Activated CD4-positive, alpha-beta T cell treated with anti-CD3 and anti-CD28 coated beads for 24 hours (primary cell): ENCODE data around the gene SPDYC.
A peak's percentile ranks its signal among the peaks of the same experiment; 100 is the strongest.
"Not testable (repeated sequence)": the region's sequence is repeated elsewhere in the genome, so short reads cannot be mapped to it uniquely, and the experiment has no call there.

ENCODE experiments used
- DNase-seq, 2 donors: peaks; one replicate each; pipeline ENCODE4 v3.0.0-alpha.2; 2020; ENCODE audit warnings: low read depth in 2 of 2

SPDYC gene

GRCh38 chr11:65134240-65134951 lies 35.6 kb upstream of the SPDYC start, which contains the start of gene SYVN1:
Gene SYVN1, minus strand, starts transcription at chr11:65134519. Its CDS starts 918 bp downstream, at chr11:65133601.
- peak; percentile 85 to 90 for DNase-seq

- peak; percentile 65 to 66 for DNase-seq
Measured at GRCh38 chr11:65134952-65135632, 34.9 kb upstream of the SPDYC start.

GRCh38 chr11:65135633-65136145 lies 34.3 kb upstream of the SPDYC start:
- no peak for DNase-seq

GRCh38 chr11:65136515-65137096 lies 33.4 kb upstream of the SPDYC start:
- no peak for DNase-seq

DNA sequence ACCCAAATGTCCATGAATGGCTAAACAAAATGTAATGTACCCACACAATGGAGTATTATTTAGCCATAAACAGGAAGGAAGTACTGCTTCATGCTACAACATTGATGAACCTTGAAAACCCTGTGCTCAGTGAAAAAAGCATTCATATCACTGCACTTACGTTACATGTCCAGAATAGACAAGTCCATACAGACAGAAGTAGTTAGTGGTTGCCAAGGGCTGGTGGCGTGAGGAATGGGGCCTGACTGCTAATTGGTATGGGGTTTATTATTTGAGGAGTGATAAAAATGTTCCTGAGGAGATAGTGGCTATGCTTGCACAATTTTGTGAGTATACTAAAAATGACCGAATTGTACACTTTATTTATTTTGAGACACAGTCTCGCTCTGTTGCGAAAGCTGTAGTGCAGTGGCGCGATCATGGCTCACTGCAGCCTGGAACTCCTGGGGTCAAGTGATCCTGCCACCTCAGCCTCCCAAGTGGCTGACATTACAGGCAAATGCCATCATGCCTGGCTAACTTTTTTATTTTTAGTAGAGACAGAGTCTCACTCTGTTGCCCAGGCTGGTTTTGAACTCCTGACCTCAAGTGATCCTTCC lies 28.0 kb upstream of the SPDYC start:
- no peak for DNase-seq

DNA sequence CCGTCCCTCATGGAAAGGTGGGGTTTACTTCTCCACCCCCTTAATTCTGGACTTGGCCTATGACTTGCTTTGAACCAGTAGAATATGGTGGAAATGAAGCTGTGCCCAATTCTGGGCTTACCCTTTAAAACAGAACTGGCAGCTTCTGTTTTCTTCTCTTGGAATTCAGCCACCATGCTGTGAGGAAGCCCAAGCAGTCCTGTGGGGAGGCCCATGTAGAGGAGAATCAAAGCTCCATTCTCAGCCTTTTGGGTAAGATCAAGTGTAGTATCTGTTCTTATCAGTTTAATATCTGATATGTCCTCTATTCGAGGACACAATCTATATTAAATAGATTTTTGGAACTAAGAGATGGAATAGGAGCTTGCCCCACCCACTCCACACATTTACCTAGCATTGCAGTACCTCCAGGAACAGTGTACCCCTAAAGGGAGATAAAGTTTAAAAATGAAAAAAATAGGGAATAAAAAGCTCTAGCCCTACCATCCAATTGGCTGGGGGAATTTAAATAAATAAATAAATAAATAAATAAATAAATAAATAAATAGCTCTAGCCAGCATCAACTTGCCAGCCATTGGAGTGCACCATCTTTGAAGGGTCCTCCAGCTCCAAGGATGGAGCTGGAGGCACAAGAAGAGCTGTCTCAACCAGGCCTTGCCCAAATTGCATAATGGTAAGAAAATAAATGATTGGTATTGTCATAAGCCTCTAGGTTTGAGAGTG lies 22.5 kb upstream of the SPDYC start:
- no peak for DNase-seq

DNA sequence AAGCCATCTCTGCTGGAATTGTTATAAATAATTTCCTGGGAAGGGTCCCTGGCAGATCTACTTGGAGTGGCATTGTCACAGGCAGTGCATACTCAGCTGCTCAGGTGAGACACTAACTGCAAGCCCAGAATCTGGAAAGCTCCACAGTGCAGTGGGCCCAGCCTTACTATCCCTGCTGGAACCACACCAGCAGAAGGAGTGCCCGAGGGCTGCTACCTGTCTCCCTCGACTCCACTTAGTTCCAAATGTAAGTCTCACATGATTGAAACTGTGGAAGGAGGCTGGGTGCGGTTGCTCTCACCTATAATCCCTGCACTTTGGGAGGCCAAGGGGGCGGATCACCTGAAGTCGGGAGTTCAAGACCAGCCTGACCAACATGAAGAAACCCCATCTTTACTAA lies 21.4 kb upstream of the SPDYC start:
- DNase-seq = no peak

DNA sequence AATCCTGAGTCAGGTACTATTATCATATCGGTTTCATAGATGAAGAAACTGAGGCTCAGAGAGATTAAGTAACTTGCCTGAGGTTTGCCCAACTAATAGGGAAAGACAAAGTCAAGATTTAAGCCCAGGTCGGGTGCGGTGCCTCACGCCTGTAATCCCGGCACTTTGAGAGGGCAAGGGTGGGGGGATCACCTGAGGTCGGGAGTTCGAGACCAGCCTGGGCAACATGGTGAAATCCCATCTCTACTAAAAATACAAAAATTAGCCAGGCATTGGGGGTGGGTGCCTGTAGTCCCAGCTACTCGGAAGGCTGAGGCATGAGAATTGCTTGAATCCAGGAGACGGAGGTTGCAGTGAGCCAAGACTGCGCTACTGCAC lies 19.9 kb upstream of the SPDYC start:
- DNase-seq = not testable (repeated sequence)

- DNase-seq = no peak
Measured at GRCh38 chr11:65150509-65151299, 19.3 kb upstream of the SPDYC start.

DNA sequence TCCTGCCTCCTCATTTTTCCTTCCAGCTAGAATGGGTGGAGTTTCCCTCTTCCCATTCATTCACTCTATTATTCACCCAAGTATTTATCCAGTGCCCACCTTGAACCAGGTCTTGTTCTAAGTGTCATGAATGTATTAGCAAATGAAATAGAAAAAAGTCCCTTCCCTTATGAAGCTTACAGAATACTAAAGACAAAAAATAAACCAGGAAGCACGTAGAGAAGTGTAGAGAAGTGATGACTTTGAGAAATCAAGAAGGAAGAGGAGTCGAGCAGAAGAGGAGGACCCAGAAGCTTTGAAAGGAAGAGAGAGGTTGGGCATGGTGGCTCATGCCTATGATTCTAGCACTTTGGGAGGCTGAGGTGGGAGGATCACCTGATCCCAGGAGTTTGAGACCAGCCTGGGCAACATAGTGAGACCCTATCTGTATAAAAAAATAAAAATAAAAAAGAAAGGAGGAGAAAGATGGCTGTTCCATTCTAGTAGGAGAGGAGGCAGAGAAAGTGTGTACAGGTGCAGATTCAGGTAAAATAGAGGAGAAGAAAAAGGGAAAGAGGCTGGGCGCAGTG lies 18.6 kb upstream of the SPDYC start:
- DNase-seq = no peak

GRCh38 chr11:65152122-65152521 lies 17.9 kb upstream of the SPDYC start:
- DNase-seq = no peak

DNA sequence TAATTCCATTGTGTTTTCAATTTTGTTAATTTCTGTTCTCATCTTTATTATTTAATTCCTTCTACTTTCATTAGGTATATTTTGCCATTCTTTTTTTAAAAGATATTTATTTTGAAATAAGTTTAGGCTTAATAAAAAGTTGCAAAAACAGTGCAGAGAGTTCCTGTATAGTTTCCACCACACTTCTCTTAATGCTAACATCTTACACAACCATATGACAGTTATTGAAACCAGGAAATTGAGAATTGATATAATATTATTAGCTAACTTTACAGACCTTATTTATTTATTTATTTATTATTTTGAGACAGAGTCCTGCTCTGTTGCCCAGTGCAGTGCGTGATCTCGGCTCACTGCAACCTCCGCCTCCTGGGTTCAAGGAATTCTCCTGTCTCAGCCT lies 13.8 kb upstream of the SPDYC start:
- DNase-seq = no peak

- no peak for DNase-seq
Measured at GRCh38 chr11:65156926-65157325, 13.1 kb upstream of the SPDYC start.

- DNase-seq = no peak
Measured at GRCh38 chr11:65157336-65157735, 12.7 kb upstream of the SPDYC start.

- no peak for DNase-seq
Measured at GRCh38 chr11:65159012-65159411, 11.0 kb upstream of the SPDYC start.

- DNase-seq = no peak
Measured at GRCh38 chr11:65160643-65161042, 9.4 kb upstream of the SPDYC start.

DNA sequence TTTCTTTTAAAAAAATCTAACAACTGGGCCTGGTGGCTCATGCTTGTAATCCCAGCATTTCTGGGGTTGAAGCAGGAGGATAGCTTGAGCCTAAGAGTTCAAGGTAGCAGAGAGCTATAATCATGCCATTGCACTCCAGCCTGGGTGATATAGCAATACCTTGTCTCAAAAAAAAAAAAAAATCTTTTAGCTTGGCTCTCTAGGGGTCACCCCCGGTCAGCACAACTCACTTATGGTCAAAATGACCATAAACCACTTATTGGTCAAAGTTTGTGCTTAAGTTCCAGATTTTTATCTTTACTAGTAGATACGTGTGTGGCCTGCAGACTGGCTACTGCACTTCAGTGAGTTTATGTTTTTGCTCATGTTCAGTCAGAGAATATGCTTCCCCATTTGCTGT lies 6.3 kb upstream of the SPDYC start:
- DNase-seq = no peak

DNA sequence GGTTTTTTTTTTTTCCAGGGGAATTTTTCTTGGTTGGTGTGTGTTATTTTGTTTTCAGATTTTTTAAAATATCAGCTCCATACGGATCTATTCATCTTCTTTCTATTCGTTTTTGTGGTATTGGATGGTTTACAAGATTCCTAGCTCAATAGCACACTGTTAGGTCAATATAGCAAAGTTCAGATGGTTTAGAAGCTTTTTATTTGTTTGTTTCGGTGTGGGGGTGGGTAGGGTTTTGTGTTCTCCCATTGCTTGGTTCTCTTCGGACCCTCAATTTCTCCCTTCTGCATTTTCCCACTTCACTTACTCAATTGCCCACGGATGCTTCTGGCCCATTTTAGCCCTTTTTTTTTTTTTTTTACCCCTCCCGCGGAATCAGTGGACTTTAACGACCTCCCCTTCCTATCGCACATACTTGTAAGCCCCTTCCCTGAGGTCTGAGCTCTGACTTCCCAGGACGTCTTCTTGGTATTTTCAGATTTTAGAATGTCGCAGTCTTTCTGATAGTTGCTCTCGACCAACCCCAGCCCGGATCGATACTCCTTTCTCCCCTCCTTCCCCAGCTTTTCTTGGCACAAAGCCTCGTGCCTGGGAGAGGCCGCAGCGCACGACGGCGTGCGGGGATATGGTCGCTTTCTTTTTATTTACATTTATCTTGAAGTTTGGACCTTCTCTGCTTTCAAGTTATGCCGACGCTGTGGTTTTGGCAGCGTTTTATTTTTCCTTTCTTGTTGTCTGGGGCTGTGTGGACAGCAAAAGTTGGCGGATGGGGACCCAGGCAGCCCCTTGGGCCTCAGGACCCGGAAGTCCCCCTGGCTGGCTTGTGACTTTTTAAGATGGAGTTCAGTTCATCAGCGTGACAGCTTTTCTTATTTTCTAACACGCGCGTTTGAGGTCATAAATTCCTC lies 4.4 kb upstream of the SPDYC start:
- DNase-seq = no peak

DNA sequence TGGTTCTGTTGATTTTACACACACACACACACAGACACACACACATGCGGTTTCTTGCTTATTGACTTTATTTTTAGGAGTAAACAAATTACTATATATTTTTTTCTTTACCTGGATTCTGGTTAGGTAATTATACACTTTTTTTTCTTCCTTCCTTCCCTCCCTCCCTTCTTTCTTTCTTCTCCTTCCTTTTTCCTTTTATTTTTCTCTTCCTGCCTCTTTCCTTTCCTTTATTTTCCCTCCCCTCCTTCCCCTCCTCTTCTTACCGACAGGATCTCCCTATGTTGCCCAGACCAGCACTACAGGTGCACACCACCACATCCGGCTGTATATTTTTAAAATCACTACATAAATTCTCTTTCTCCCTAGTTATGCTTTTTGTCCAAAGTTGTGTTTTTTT lies 3.1 kb upstream of the SPDYC start:
- no peak for DNase-seq

DNA sequence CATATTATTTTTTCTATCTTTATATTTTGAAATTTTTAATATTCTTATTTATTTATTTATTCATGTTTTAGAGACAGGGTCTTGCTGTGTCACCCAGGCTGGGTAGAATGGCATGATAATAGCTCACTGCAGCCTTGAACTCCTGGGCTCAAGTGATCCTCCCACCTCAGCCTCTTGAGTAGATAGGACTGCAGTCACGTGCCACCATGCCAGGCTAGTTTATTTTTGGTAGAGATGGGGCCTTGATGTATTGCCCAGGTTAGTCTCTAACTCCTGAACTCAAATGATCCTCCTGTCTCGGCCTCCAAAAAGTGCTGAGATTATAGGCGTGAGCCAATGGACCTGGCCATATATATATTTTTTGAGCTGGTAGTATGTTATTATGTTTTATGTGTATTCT lies 2.4 kb upstream of the SPDYC start:
- no peak for DNase-seq
